Tibial artery (tissue), 4 donors: ENCODE results near the gene SLC47A1.

ENCODE experiments used
- DNase-seq, 2 donors: peaks; one replicate each; pipeline ENCODE4 v3.0.0-alpha.2; 2019
- H3K27ac ChIP-seq, 2 donors: fragments of 200-600 bp; sonication (generic) in 1 of 2; 1 replicate in 1 of 2; 2 replicates in 1 of 2; pipeline ENCODE4 v1.5.1; 2018 to 2019; ENCODE audit warnings: mild to moderate bottlenecking in 1 of 2
- H3K27me3 ChIP-seq, 2 donors: fragments of 200-600 bp; sonication (generic) in 1 of 2; one replicate each; pipeline versions ENCODE4 v1.5.1 to v1.6.0; 2016 to 2019
- H3K36me3 ChIP-seq, 3 donors: fragments of 200-600 bp; sonication (generic) in 2 of 3; one replicate each; pipeline ENCODE4 v1.5.1; 2016 to 2019; ENCODE audit warnings: mild to moderate bottlenecking in 2 of 3
- H3K4me1 ChIP-seq, 4 donors: fragments of 200-600 bp; sonication (generic) in 2 of 4; 1 replicate in 3 of 4; 2 replicates in 1 of 4; pipeline ENCODE4 v1.5.1; 2016 to 2019
- H3K4me3 ChIP-seq, 2 donors: fragments of 200-600 bp; sonication (generic) in 1 of 2; 1 replicate in 1 of 2; 2 replicates in 1 of 2; pipeline ENCODE4 v1.5.1; 2018 to 2019; ENCODE audit warnings: mild to moderate bottlenecking in 2 of 2
- H3K9me3 ChIP-seq, 3 donors: fragments of 200-600 bp; sonication (generic) in 1 of 3; one replicate each; pipeline ENCODE4 v1.5.1; 2016 to 2019
- CTCF ChIP-seq, 2 experiments: fragments of 200-600 bp in 1 of 2; fragments of 450-650 bp in 1 of 2; IDR thresholded peaks; one replicate each; pipeline ENCODE4 v1.5.1; 2017 to 2019; ENCODE audit warnings: antibody characterized with exemption in 2 of 2, mild to moderate bottlenecking in 1 of 2, moderate library complexity in 1 of 2
- intact Hi-C: fragments of 100-400 bp; cut with DNase I; formaldehyde crosslinking; loops from one replicate; pipeline ENCODE4 v1.15.0; 2023; ENCODE audit warnings: low total_unique reads

SLC47A1 gene

GRCh38 chr17:19533718-19534561 is at the start of gene SLC47A1:
TSS of gene SLC47A1 (plus strand) at chr17:19533854. CDS start at chr17:19533940, 86 bp downstream.
- Histone ChIP-seq H3K4me3 (peak within 1 kb of the TSS; percentile 61 to 67), H3K9me3 (no peaks in the 10 kb centered on the region), H3K27me3 (no peaks in the 10 kb centered on the region), H3K27ac (peak within 1 kb of the TSS; percentile 20 to 68), H3K4me1 (peaks cover 0 to 17% (median 12%) of the 10 kb centered on the region in 4 donors), H3K36me3 (no peaks in the 10 kb centered on the region)
- no peak for DNase-seq
- intact Hi-C loops, result no loop called here
- no peak for TF ChIP-seq CTCF (IDR thresholded peaks at IDR 0.05)

DNA sequence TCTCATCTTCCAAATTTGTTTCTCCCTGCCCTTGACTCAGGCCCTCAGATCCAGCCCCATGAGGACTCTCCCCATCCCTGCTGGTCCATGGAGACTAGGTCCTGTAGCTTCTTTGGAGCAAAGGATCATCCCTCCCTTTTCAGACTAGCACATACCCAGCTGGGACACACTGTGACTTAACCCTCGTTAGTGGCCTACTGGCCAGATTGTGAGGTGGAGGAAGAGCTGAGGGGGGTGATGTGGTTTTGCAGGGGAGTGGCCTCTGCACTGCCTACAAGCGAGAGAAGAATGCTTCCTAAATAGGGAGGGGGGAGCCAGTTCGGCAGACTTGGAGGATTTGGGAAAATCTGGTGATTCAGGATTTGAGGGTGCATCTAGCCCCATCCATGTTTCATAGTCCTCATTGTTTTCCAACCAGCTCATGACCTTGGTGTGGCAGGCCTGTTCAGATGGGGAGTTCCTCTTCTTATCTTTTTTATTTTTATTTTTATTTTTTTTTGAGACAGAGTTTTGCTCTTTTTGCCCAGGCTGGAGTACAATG is 47.8 kb upstream of the SLC47A1 start:
- Histone ChIP-seq H3K27ac (no peak overlapping the region), H3K36me3 (no peaks in the 10 kb centered on the region), H3K4me1 (peaks cover 0 to 44% (median 16%) of the 10 kb centered on the region in 4 donors), H3K9me3 (no peaks in the 10 kb centered on the region), H3K27me3 (no peaks in the 10 kb centered on the region), H3K4me3 (no peak overlapping the region)
- intact Hi-C loops, result no loop called here
- peak in 1 of 2 donors; percentile 55 for DNase-seq
- TF ChIP-seq CTCF (IDR thresholded peaks at IDR 0.05), result no peak

DNA sequence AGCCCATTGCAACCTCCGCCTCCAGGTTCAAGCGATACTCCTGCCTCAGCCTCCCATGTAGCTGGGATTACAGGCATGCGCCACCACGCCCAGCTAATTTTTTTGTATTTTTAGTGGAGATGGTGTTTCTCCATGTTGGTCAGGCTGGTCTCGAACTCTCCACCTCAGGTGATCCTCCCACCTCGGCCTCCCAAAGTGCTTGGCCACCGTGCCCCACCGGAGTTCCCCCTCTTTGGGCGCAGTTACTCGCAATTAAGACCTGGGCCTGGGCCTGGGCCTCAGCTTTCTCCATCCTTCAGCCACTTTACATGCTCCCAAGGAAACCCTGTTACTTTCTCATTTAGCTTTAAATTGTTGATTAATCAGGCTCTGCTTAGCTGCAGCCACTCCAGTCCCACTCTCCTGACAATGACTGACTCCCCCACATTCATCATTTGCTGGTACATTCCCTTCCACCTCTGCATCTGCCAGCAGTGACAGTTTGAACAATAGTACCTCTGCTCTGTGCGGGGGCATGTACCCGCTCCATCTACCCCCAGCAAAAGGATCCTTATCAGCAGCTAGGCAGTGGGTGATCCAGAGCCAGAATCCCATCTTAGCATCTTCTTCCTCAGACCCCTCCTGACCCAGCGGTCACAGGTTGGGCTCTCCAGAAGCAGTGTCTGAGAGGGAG is 47.2 kb upstream of the SLC47A1 start:
- peaks cover 0 to 44% (median 16%) of the 10 kb centered on the region in 4 donors for H3K4me1 ChIP-seq
- peak overlapping the region; percentile 7 to 41 for H3K27ac ChIP-seq
- no peaks in the 10 kb centered on the region for H3K36me3 ChIP-seq
- H3K9me3 ChIP-seq, result no peaks in the 10 kb centered on the region
- intact Hi-C loops, result no loop called here
- TF ChIP-seq CTCF (IDR thresholded peaks at IDR 0.05), result no peak
- no peak overlapping the region for H3K4me3 ChIP-seq
- no peaks in the 10 kb centered on the region for H3K27me3 ChIP-seq
- DNase-seq, result peak in 1 of 2 donors; percentile 31

DNA sequence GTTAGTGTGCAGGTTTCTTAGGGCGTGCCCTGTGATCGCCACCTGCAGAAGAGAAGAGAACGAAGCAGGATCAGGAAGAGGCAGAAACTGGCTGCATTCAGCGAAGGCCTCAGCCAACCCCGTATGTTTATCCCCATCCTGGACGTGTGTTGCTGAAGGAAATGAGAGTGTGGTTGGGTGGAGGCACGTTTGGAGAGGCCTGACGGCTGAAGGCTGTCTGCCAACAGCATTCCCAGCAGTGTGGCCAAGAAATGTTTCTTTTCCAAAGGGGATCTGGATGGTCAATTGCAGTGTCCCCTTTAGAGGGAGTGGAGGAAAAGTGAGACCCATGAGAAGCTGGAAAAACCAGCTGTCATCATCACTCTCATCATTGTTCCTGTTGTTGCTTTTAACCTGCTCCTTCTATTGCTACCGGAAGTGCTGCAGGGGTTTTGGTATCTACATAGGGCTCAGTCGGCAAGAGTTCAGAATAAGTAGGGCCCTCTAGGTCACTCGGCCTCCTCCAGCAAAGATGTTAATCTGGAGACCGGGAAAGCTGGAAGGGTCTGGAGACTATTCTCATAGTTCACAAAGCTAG is 46.5 kb upstream of the SLC47A1 start:
- Histone ChIP-seq H3K4me1 (peaks cover 0 to 44% (median 16%) of the 10 kb centered on the region in 4 donors), H3K4me3 (no peak overlapping the region), H3K27me3 (no peaks in the 10 kb centered on the region), H3K36me3 (no peaks in the 10 kb centered on the region), H3K9me3 (no peaks in the 10 kb centered on the region), H3K27ac (peak overlapping the region; percentile 7 to 41)
- peak in 1 of 2 donors; percentile 71 for DNase-seq
- intact Hi-C loops, result no loop called here
- TF ChIP-seq CTCF (IDR thresholded peaks at IDR 0.05), result no peak

DNA sequence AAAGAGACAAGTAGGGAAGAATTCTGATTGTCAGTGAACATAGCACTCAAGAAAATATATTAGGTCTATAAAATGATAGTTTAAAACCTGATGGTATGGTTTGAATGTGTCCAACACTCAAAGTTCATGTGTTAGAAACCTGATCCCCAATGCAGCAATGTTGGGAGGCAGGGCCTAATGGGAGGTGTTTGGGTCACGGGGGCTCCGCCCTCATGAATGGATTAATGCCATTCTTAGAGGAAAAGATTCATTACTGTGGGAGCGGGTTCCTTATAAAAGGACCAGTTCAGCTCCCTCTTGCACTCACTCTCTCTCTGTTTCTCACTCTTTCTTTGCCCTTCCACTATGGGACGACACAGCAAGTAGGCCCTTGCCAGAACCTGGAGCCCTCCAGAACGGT is 41.5 kb upstream of the SLC47A1 start:
- intact Hi-C loops, result no loop called here
- no peak overlapping the region for H3K27ac ChIP-seq
- H3K4me3 ChIP-seq, result no peak overlapping the region
- H3K36me3 ChIP-seq, result no peaks in the 10 kb centered on the region
- H3K9me3 ChIP-seq, result no peaks in the 10 kb centered on the region
- DNase-seq, result no peak
- no peak for TF ChIP-seq CTCF (IDR thresholded peaks at IDR 0.05)
- H3K27me3 ChIP-seq, result no peaks in the 10 kb centered on the region
- H3K4me1 ChIP-seq, result peaks cover 0 to 7% (median 2%) of the 10 kb centered on the region in 4 donors
